A549 (cell line): ENCODE measurements around the gene NPAS2. TPM values are rescaled to one million over a fixed set of nuclear protein-coding genes. Genes with fewer than 3 reads are reported as not detected.

Source experiments
- ATAC-seq, 2 experiments: fragments of 200-7000 bp in 1 of 2; fragments of >200 bp in 1 of 2; cut with Nextera tagmentation in 1 of 2; cut with Tn5 transposase in 1 of 2; 3 replicates each; pipeline versions ENCODE4 v1.8.0 to v1.9.1; 2018 to 2020; ENCODE audit warnings: mild to moderate bottlenecking in 1 of 2, moderate library complexity in 1 of 2
- CTCF ChIA-PET: fragments of 300-600 bp; sonication (Branson Sonifier 250); formaldehyde crosslinking; extraction: SDS; loops from one replicate; lab custom pipeline; 2021; ENCODE audit warnings: antibody characterized with exemption, inconsistent platforms; lab: Yijun Ruan, JAX
- POLR2A ChIA-PET: fragments of 350-600 bp; formaldehyde crosslinking; extraction: SDS; loops from one replicate; lab custom pipeline; 2021; ENCODE audit warnings: antibody characterized with exemption, inconsistent platforms; lab: Yijun Ruan, JAX
- DNase-seq, 2 experiments: peaks; one replicate each; pipeline versions ENCODE4 v3.0.0 to v3.0.0-alpha.2; 2011 to 2016; ENCODE audit warnings: low read depth in 1 of 2, low spot score in 1 of 2
- FAIRE-seq: peaks from 2 replicates; lab custom pipeline; 2011; peaks lifted over from hg19 to GRCh38; lab: Jason Lieb, UNC
- H3K27ac ChIP-seq, 2 experiments: fragments of >200 bp; sonication (Bioruptor Twin); formaldehyde crosslinking; 3 replicates each; pipeline ENCODE4 v1.5.1; 2016 to 2017
- H3K4me1 ChIP-seq: fragments of >200 bp; sonication (Bioruptor Twin); formaldehyde crosslinking; 3 replicates; pipeline ENCODE4 v1.6.1; 2016
- H3K4me2 ChIP-seq: fragments of >200 bp; sonication (Bioruptor Twin); formaldehyde crosslinking; 3 replicates; pipeline ENCODE4 v1.6.1; 2016
- H3K4me3 ChIP-seq: fragments of >200 bp; sonication (Bioruptor Twin); formaldehyde crosslinking; 3 replicates; pipeline ENCODE4 v1.5.1; 2016
- H3K9me3 ChIP-seq: fragments of >200 bp; sonication (Bioruptor Twin); formaldehyde crosslinking; 3 replicates; pipeline ENCODE4 v1.6.1; 2016
- BHLHE40 ChIP-seq: IDR thresholded peaks from 2 replicates; pipeline ENCODE4 v1.6.1; 2012; ENCODE audit warnings: low read depth, low read length, inconsistent platforms
- CBX2 ChIP-seq: fragments of 200-600 bp; sonication (generic); IDR thresholded peaks from 2 replicates; pipeline ENCODE4 v1.6.1; 2016; ENCODE audit warnings: low read depth, mild to moderate bottlenecking, borderline replicate concordance
- CBX8 ChIP-seq: fragments of 200-600 bp; sonication (generic); IDR thresholded peaks from 2 replicates; pipeline ENCODE4 v1.6.1; 2016
- CEBPB ChIP-seq, 2 experiments: fragments of >200 bp in 1 of 2; sonication (Bioruptor Twin) in 1 of 2; formaldehyde crosslinking in 1 of 2; IDR thresholded peaks; 2 replicates each; pipeline ENCODE4 v1.6.1; 2012 to 2016
- CHD2 ChIP-seq: fragments of 150-350 bp; IDR thresholded peaks from 2 replicates; pipeline ENCODE4 v1.6.1; 2014; ENCODE audit warnings: low read length; ENCODE audit not compliant: partially characterized antibody
- E2F6 ChIP-seq: IDR thresholded peaks from 2 replicates; pipeline ENCODE4 v1.6.1; 2012; ENCODE audit warnings: low read depth, borderline replicate concordance
- EHF ChIP-seq: fragments of 250-450 bp; sonication (Bioruptor Pico); IDR thresholded peaks from 2 replicates; pipeline ENCODE4 v1.5.0; 2020; ENCODE audit warnings: mild to moderate bottlenecking
- EHMT2 ChIP-seq: fragments of 200-600 bp; sonication (generic); IDR thresholded peaks from 2 replicates; pipeline ENCODE4 v1.6.1; 2016; ENCODE audit warnings: antibody characterized with exemption, low read depth, mild to moderate bottlenecking, moderate library complexity
- EP300 ChIP-seq, 2 experiments: fragments of >200 bp; sonication (Bioruptor Twin); formaldehyde crosslinking; IDR thresholded peaks; 2 replicates in 1 of 2; 3 replicates in 1 of 2; pipeline ENCODE4 v1.6.1; 2016 to 2017
- FOSL2 ChIP-seq, 2 experiments: fragments of 450-650 bp in 1 of 2; fragments of >200 bp in 1 of 2; sonication (Bioruptor Twin) in 1 of 2; formaldehyde crosslinking; IDR thresholded peaks; 2 replicates each; pipeline versions ENCODE4 v1.5.0 to v1.6.1; 2016 to 2020; ENCODE audit warnings: mild to moderate bottlenecking in 1 of 2, moderate library complexity in 1 of 2
- FOXS1 ChIP-seq: fragments of 250-450 bp; sonication (Bioruptor Pico); IDR thresholded peaks from 2 replicates; pipeline ENCODE4 v1.5.0; 2020; ENCODE audit warnings: mild to moderate bottlenecking, moderate library complexity
- GATA3 ChIP-seq: IDR thresholded peaks from 2 replicates; pipeline ENCODE4 v1.6.1; 2012; ENCODE audit warnings: borderline replicate concordance
- HDAC2 ChIP-seq: fragments of 200-600 bp; sonication (generic); IDR thresholded peaks from 2 replicates; pipeline ENCODE4 v1.6.1; 2016
- HOXB13 ChIP-seq: fragments of 250-450 bp; sonication (Bioruptor Pico); IDR thresholded peaks from 2 replicates; pipeline ENCODE4 v1.5.0; 2020; ENCODE audit warnings: low read depth, mild to moderate bottlenecking, moderate library complexity
- JUN ChIP-seq, 2 experiments: fragments of >200 bp; sonication (Bioruptor Twin); formaldehyde crosslinking; IDR thresholded peaks; 2 replicates in 1 of 2; 3 replicates in 1 of 2; pipeline ENCODE4 v1.6.1; 2016 to 2017
- KDM5A ChIP-seq: fragments of 200-600 bp; sonication (generic); IDR thresholded peaks from 2 replicates; pipeline ENCODE4 v1.6.1; 2016; ENCODE audit warnings: antibody characterized with exemption, mild to moderate bottlenecking
- MAZ ChIP-seq: fragments of 150-350 bp; IDR thresholded peaks from 2 replicates; pipeline ENCODE4 v1.6.1; 2014; ENCODE audit warnings: antibody characterized with exemption, low read depth, low read length, borderline replicate concordance
- NR3C1 ChIP-seq: fragments of >200 bp; sonication (Bioruptor Twin); formaldehyde crosslinking; IDR thresholded peaks from 3 replicates; pipeline ENCODE4 v1.6.1; 2017
- PBX3 ChIP-seq: IDR thresholded peaks from 2 replicates; pipeline ENCODE4 v1.6.1; 2012
- RAD21 ChIP-seq, 2 experiments: fragments of >200 bp in 1 of 2; sonication (Bioruptor Twin) in 1 of 2; formaldehyde crosslinking in 1 of 2; IDR thresholded peaks in 1 of 2; conservative IDR thresholded peaks in 1 of 2; 2 replicates in 1 of 2; 3 replicates in 1 of 2; pipeline ENCODE4 v1.6.1; 2012 to 2018; ENCODE audit warnings: inconsistent platforms in 1 of 2
- RARB ChIP-seq: fragments of 250-450 bp; sonication (Bioruptor Pico); IDR thresholded peaks from 2 replicates; pipeline ENCODE4 v1.8.0; 2021; ENCODE audit warnings: mild to moderate bottlenecking, moderate library complexity
- RCOR1 ChIP-seq: fragments of 150-350 bp; IDR thresholded peaks from 2 replicates; pipeline ENCODE4 v1.6.1; 2014; ENCODE audit warnings: antibody characterized with exemption, low read length, low read depth
- RNF2 ChIP-seq: fragments of 200-600 bp; sonication (generic); IDR thresholded peaks from 2 replicates; pipeline ENCODE4 v1.6.1; 2016; ENCODE audit warnings: low read depth, mild to moderate bottlenecking, antibody characterized with exemption, moderate library complexity, borderline replicate concordance
- SMC3 ChIP-seq: fragments of >200 bp; sonication (Bioruptor Twin); formaldehyde crosslinking; IDR thresholded peaks from 3 replicates; pipeline ENCODE4 v1.6.1; 2018; ENCODE audit warnings: inconsistent platforms
- ZFP36 ChIP-seq: fragments of 450-650 bp; IDR thresholded peaks from 2 replicates; pipeline ENCODE4 v1.6.1; 2014; ENCODE audit warnings: borderline replicate concordance; ENCODE audit not compliant: partially characterized antibody
- ZNF302 ChIP-seq: fragments of 250-450 bp; sonication (Bioruptor Pico); IDR thresholded peaks from 2 replicates; pipeline ENCODE4 v1.9.0; 2021; ENCODE audit warnings: inconsistent platforms, mild to moderate bottlenecking, moderate library complexity
- WGBS: methylation state at CpG from one replicate; pipeline ENCODE4 v1.1.6; 2017; ENCODE audit errors: missing lambda C conversion rate; 5-methylcytosine and 5-hydroxymethylcytosine counted together
- polyA plus RNA-seq, 4 experiments: library from polyadenylated mRNA; depleted of rRNA in 3 of 4; stranded (reverse); fragments of >200 nt; fragmentation: RNase III in 1 of 4; extraction: RNeasy Plus Mini Kit Qiagen cat#74134 plus additional on column Dnase treatment in 1 of 4; gene quantifications; 2 replicates in 3 of 4; 3 replicates in 1 of 4; pipeline ENCODE4 v1.2.3, GENCODE V29; 2011 to 2017

NPAS2 gene
- polyA plus RNA-seq, 2 of the 4 experiments (the other 2 are of a cell fraction) = 31.4 to 56.1 TPM

GRCh38 chr2:100936972-100937542 lies 117.1 kb downstream of the NPAS2 start:
- Histone ChIP-seq H3K4me1 (no peaks in the 10 kb centered on the region), H3K4me3 (no peak overlapping the region), H3K27ac (no peak overlapping the region), H3K4me2 (no peak overlapping the region), H3K9me3 (no peaks in the 10 kb centered on the region)
- FAIRE-seq = no peak
- peak; percentile 16 to 62; a peak in 2 of 4 replicates for TF ChIP-seq CEBPB (IDR thresholded peaks at IDR 0.05)
- no peak for TF ChIP-seq RCOR1
- DNase-seq = no peak
- ChIA-PET POLR2A (interaction anchor here (0.7 kb wide), 1 partner anchor 1242 kb away, joined by 7 read pairs; no protein-coding TSS in a partner anchor), CTCF (no interaction called here)
- 89% methylated on average over 2 of the region's 2 CpGs for WGBS
- no peak for ATAC-seq

- Histone ChIP-seq H3K9me3 (no peaks in the 10 kb centered on the region), H3K27ac (no peak overlapping the region), H3K4me1 (no peaks in the 10 kb centered on the region), H3K4me3 (no peak overlapping the region), H3K4me2 (no peak overlapping the region)
- no peak for TF ChIP-seq ZFP36
- TF ChIP-seq GATA3 = no peak
- no peak for TF ChIP-seq HDAC2
- TF ChIP-seq EHF (CRISPR knock-in tag) = no peak
- no peak for TF ChIP-seq E2F6
- no peak for TF ChIP-seq JUN (IDR thresholded peaks at IDR 0.05)
- DNase-seq = no peak
- WGBS = 84% methylated on average over 15 of the region's 15 CpGs
- no peak for FAIRE-seq
- ChIA-PET POLR2A (no interaction called here), CTCF (interaction anchor here (1.2 kb wide), 1 partner anchor 328 kb away, joined by 4 read pairs; no protein-coding TSS in a partner anchor)
- no peak for ATAC-seq
Measured at GRCh38 chr2:100938031-100939026, 118.4 kb downstream of the NPAS2 start.

- no peak overlapping the region for H3K4me2 ChIP-seq
- no peak for FAIRE-seq
- ChIA-PET POLR2A (no interaction called here), CTCF (interaction anchor here (1.2 kb wide), 1 partner anchor 329 kb away, joined by 4 read pairs; no protein-coding TSS in a partner anchor)
- H3K27ac ChIP-seq = no peak overlapping the region
- H3K4me3 ChIP-seq = no peak overlapping the region
- TF ChIP-seq CEBPB (IDR thresholded peaks at IDR 0.05) (no peak), ZNF302 (CRISPR knock-in tag) (no peak), CHD2 (no peak), RAD21 (conservative IDR thresholded peaks at IDR 0.05 in 1 of 2, IDR thresholded peaks at IDR 0.05 in 1 of 2) (no peak)
- H3K9me3 ChIP-seq = no peaks in the 10 kb centered on the region
- 91% methylated on average over 6 of the region's 6 CpGs for WGBS
- no peaks in the 10 kb centered on the region for H3K4me1 ChIP-seq
- DNase-seq = no peak
- no peak for ATAC-seq
Measured at GRCh38 chr2:100939445-100939844, 119.5 kb downstream of the NPAS2 start.

- Histone ChIP-seq H3K4me1 (no peaks in the 10 kb centered on the region), H3K27ac (peak overlapping the region in 1 of 2 experiments; percentile 31; a peak in 1 of 6 replicates), H3K4me3 (no peak overlapping the region), H3K9me3 (no peaks in the 10 kb centered on the region), H3K4me2 (no peak overlapping the region)
- ChIA-PET POLR2A (no interaction called here), CTCF (interaction anchor here (1.1 to 1.3 kb wide), 2 partner anchors 18 to 20 kb away, joined by 3 to 4 read pairs; no protein-coding TSS in a partner anchor)
- DNase-seq (no peak), ATAC-seq (no peak), FAIRE-seq (no peak)
- WGBS = 100% methylated on average over 4 of the region's 4 CpGs
- TF ChIP-seq HDAC2 = no peak
- TF ChIP-seq BHLHE40 = no peak
- TF ChIP-seq NR3C1 = no peak
- no peak for TF ChIP-seq FOXS1 (CRISPR knock-in tag)
- TF ChIP-seq JUN (IDR thresholded peaks at IDR 0.05) = no peak
- TF ChIP-seq MAZ = no peak
- TF ChIP-seq SMC3 = no peak
- no peak for TF ChIP-seq RAD21 (conservative IDR thresholded peaks at IDR 0.05 in 1 of 2, IDR thresholded peaks at IDR 0.05 in 1 of 2)
- TF ChIP-seq EHMT2 = no peak
- no peak for TF ChIP-seq EP300 (IDR thresholded peaks at IDR 0.05)
- no peak for TF ChIP-seq CBX2
- TF ChIP-seq FOSL2 (IDR thresholded peaks at IDR 0.05) = no peak
- no peak for TF ChIP-seq FOSL2 (CRISPR knock-in tag; IDR thresholded peaks at IDR 0.05)
- TF ChIP-seq RARB (CRISPR knock-in tag) = no peak
- TF ChIP-seq HOXB13 = no peak
- TF ChIP-seq RNF2 = no peak
- TF ChIP-seq CBX8 = no peak
- TF ChIP-seq PBX3 = no peak
- TF ChIP-seq KDM5A = no peak
- TF ChIP-seq EHF (CRISPR knock-in tag) = no peak
Measured at GRCh38 chr2:100940240-100940639, 120.3 kb downstream of the NPAS2 start.
